Lower leg skin (tissue), 4 donors: ENCODE data around the gene DPM1. TPM values are rescaled to one million over a fixed set of nuclear protein-coding genes. Genes with fewer than 3 reads are reported as not detected.

Source experiments
- DNase-seq, 2 donors: peaks; one replicate each; pipeline ENCODE4 v3.0.0-alpha.2; 2019; ENCODE audit warnings: low spot score in 2 of 2
- H3K4me3 ChIP-seq: fragments of 200-600 bp; sonication (generic); 2 replicates; pipeline ENCODE4 v1.5.1; 2017; ENCODE audit warnings: mild to moderate bottlenecking, low read depth; ENCODE audit not compliant: poor library complexity, severe bottlenecking
- CTCF ChIP-seq, 3 donors: fragments of 450-650 bp; IDR thresholded peaks; one replicate each; pipeline ENCODE4 v1.5.1; 2016; ENCODE audit warnings: antibody characterized with exemption in 3 of 3, mild to moderate bottlenecking in 3 of 3, moderate library complexity in 2 of 3
- POLR2A ChIP-seq, 2 donors: fragments of 450-650 bp; IDR thresholded peaks; one replicate each; pipeline ENCODE4 v1.6.1; 2016 to 2017; ENCODE audit warnings: antibody characterized with exemption in 2 of 2, mild to moderate bottlenecking in 1 of 2, moderate library complexity in 1 of 2
- WGBS, 2 donors: methylation state at CpG; one replicate each; pipeline ENCODE4 v1.1.5; 2018; 5-methylcytosine and 5-hydroxymethylcytosine counted together
- intact Hi-C: fragments of 100-400 bp; cut with DNase I; formaldehyde crosslinking; loops from one replicate; pipeline ENCODE4 v1.15.0; 2023; ENCODE audit warnings: low total_unique reads
- total RNA-seq, 4 donors: library from RNA; depleted of rRNA; stranded (reverse); fragments of >200 nt; gene quantifications; one replicate each; pipeline ENCODE4 v1.1.0, GENCODE V29; 2016

The DPM1 gene
- total RNA-seq, 4 donors from 2014 or later, result 38.8 to 79.6 (median 49.7) TPM

GRCh38 chr20:51002633-51003032, 44.3 kb upstream of the DPM1 start:
- no peak for DNase-seq
- WGBS, 2 donors, result 73 to 83% methylated on average over 7 of the region's 7 CpGs
- TF ChIP-seq POLR2A (IDR thresholded peaks at IDR 0.05) (no peak), CTCF (IDR thresholded peaks at IDR 0.05) (no peak)
- intact Hi-C loops, result no loop called here
- no peak overlapping the region for H3K4me3 ChIP-seq

GRCh38 chr20:51001430-51002265, 43.3 kb upstream of the DPM1 start:
- no peak overlapping the region for H3K4me3 ChIP-seq
- DNase-seq, result no peak
- WGBS, 2 donors, result 79 to 80% methylated on average over 20 of the region's 20 CpGs
- no peak for TF ChIP-seq POLR2A (IDR thresholded peaks at IDR 0.05)
- no peak for TF ChIP-seq CTCF (IDR thresholded peaks at IDR 0.05)
- intact Hi-C loops, result no loop called here

GRCh38 chr20:50999355-50999754, 41.0 kb upstream of the DPM1 start:
- H3K4me3 ChIP-seq, result no peak overlapping the region
- no peak for DNase-seq
- WGBS, 2 donors, result 92 to 93% methylated on average over 4 of the region's 4 CpGs
- TF ChIP-seq CTCF (IDR thresholded peaks at IDR 0.05), result no peak
- no peak for TF ChIP-seq POLR2A (IDR thresholded peaks at IDR 0.05)
- intact Hi-C loops, result loop anchor here (5.0 to 10.0 kb wide), 2 partner anchors 318 to 605 kb away; no protein-coding TSS in a partner anchor

- intact Hi-C loops, result loop anchor here (5.0 to 10.0 kb wide), 2 partner anchors 320 to 608 kb away; no protein-coding TSS in a partner anchor
- WGBS, 2 donors, result 48 to 55% methylated on average over 10 of the region's 10 CpGs
- H3K4me3 ChIP-seq, result no peak overlapping the region
- TF ChIP-seq POLR2A (IDR thresholded peaks at IDR 0.05) (no peak), CTCF (IDR thresholded peaks at IDR 0.05) (no peak)
- DNase-seq, result no peak
Measured at GRCh38 chr20:50996901-50997865, 38.9 kb upstream of the DPM1 start.

- WGBS, 2 donors, result 81 to 93% methylated on average over 5 of the region's 5 CpGs
- intact Hi-C loops, result loop anchor here (5.0 to 10.0 kb wide), 2 partner anchors 322 to 609 kb away; no protein-coding TSS in a partner anchor
- no peak for TF ChIP-seq POLR2A (IDR thresholded peaks at IDR 0.05)
- TF ChIP-seq CTCF (IDR thresholded peaks at IDR 0.05), result no peak
Measured at GRCh38 chr20:50995506-50995905, 37.2 kb upstream of the DPM1 start.

More at GRCh38 chr20:50995506-50995905, 37.2 kb upstream of the DPM1 start:
- no peak for DNase-seq
- H3K4me3 ChIP-seq, result no peak overlapping the region
